Measurements from ENCODE around the gene FGF23. TPM values are rescaled to one million over a fixed set of nuclear protein-coding genes. Genes with fewer than 3 reads are reported as not detected.

FGF23 gene
- polyA plus RNA-seq, 3 donors, result not detected

DNA sequence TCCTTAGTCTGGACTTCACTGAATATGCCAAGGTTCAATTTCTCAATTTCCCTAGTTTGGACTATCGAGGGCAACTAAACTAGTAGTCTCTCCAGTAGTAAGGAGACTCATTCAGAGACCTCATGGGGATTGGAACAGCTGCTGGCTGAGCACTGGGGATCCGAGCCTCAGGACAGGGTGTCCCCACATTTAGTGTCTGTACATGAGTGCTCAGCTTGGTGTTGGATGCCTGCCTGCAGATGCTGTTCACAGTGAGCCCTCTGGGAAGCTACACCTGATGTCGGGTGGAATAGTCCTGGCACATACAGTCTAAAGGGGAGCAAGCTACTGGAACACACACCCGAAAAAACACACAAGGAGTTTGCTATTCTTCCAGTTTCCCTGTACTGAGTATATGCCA, 820 bp upstream of the FGF23 start:
- Histone ChIP-seq H3K9ac (ENCODE audit: insufficient read depth, low read length, poor library complexity, severe bottlenecking) (no peak overlapping the region), H3K27ac (ENCODE audit: low read depth in 1 of 2, low read length in 2 of 2) (no peak overlapping the region), H3K4me1 (ENCODE audit: control insufficient read depth in 1 of 2, insufficient read depth in 2 of 2, low read length in 2 of 2) (no peaks in the 10 kb centered on the region), H3K36me3 (replicated peaks in 1 of 2; ENCODE audit: control insufficient read depth in 1 of 2, insufficient read depth in 2 of 2, low read length in 2 of 2) (no peaks in the 10 kb centered on the region), H3K4me3 (replicated peaks in 1 of 3; ENCODE audit: low read depth in 2 of 3, low read length in 3 of 3) (no peak overlapping the region), H3K27me3 (ENCODE audit: control insufficient read depth in 2 of 2, insufficient read depth in 2 of 2, low read length in 2 of 2) (peaks cover 11 to 19% of the 10 kb centered on the region in 2 donors), H2AFZ (ENCODE audit: insufficient read depth, low read depth, low read length, poor library complexity, severe bottlenecking) (no peak overlapping the region), H3K4me2 (replicated peaks; ENCODE audit: extremely low read depth, low read length, poor library complexity, severe bottlenecking) (no peak overlapping the region), H4K20me1 (ENCODE audit: insufficient read depth, low read length) (no peaks in the 10 kb centered on the region), H3K9me3 (replicated peaks in 1 of 2; ENCODE audit: control insufficient read depth in 1 of 2, insufficient read depth in 1 of 2, low read length in 2 of 2) (no peaks in the 10 kb centered on the region), H3K79me2 (ENCODE audit: insufficient read depth, low read length) (no peaks in the 10 kb centered on the region)
- Mint-ChIP-seq H3K9me3 (no peaks in the 10 kb centered on the region), H3K36me3 (no peaks in the 10 kb centered on the region), H3K27me3 (ENCODE audit: low read depth in 3 of 3) (peaks cover 5 to 23% (median 12%) of the 10 kb centered on the region in 3 donors), H3K4me1 (peaks cover 3% of the 10 kb centered on the region), H3K4me3 (no peak overlapping the region), H3K27ac (no peak overlapping the region)
- TF ChIP-seq, protein P1, sequence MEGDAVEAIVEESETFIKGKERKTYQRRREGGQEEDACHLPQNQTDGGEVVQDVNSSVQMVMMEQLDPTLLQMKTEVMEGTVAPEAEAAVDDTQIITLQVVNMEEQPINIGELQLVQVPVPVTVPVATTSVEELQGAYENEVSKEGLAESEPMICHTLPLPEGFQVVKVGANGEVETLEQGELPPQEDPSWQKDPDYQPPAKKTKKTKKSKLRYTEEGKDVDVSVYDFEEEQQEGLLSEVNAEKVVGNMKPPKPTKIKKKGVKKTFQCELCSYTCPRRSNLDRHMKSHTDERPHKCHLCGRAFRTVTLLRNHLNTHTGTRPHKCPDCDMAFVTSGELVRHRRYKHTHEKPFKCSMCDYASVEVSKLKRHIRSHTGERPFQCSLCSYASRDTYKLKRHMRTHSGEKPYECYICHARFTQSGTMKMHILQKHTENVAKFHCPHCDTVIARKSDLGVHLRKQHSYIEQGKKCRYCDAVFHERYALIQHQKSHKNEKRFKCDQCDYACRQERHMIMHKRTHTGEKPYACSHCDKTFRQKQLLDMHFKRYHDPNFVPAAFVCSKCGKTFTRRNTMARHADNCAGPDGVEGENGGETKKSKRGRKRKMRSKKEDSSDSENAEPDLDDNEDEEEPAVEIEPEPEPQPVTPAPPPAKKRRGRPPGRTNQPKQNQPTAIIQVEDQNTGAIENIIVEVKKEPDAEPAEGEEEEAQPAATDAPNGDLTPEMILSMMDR (IDR thresholded peaks at IDR 0.05), result no peak
- intact Hi-C loops (cut with micrococcal nuclease), result no loop called here
- WGBS (ENCODE audit: insufficient coverage), result 89% methylated on average over 2 of the region's 4 CpGs
- DNase-seq, result no peak

DNA sequence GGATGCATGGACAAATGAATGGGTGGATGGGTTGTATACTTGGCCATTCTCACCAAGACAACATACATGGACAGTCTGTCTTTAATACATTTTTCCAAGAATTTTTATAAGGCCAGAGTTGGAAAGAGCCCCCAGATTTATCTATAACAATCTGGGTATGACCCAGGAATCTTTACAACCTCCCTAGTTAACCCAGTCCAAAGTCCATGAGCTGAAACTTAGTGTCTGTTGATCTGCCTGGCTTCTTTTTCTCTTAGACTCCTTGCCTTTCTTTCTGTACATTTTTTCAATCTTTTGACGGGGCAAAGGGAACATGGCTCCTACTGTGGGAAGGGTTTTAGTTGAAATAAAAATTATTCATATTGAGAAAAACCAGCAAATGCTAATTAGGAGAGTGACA, 740 bp downstream of the FGF23 start:
- no peak for DNase-seq
- Histone ChIP-seq H3K9ac (ENCODE audit: insufficient read depth, low read length, poor library complexity, severe bottlenecking) (no peak overlapping the region), H2AFZ (ENCODE audit: insufficient read depth, low read depth, low read length, poor library complexity, severe bottlenecking) (no peak overlapping the region), H3K27ac (ENCODE audit: low read depth in 1 of 2, low read length in 2 of 2) (no peak overlapping the region), H3K4me2 (replicated peaks; ENCODE audit: extremely low read depth, low read length, poor library complexity, severe bottlenecking) (no peak overlapping the region), H3K9me3 (replicated peaks in 1 of 2; ENCODE audit: control insufficient read depth in 1 of 2, insufficient read depth in 1 of 2, low read length in 2 of 2) (no peaks in the 10 kb centered on the region), H3K4me3 (replicated peaks in 1 of 3; ENCODE audit: low read depth in 2 of 3, low read length in 3 of 3) (no peak overlapping the region), H4K20me1 (ENCODE audit: insufficient read depth, low read length) (no peaks in the 10 kb centered on the region), H3K36me3 (replicated peaks in 1 of 2; ENCODE audit: control insufficient read depth in 1 of 2, insufficient read depth in 2 of 2, low read length in 2 of 2) (no peaks in the 10 kb centered on the region), H3K4me1 (ENCODE audit: control insufficient read depth in 1 of 2, insufficient read depth in 2 of 2, low read length in 2 of 2) (no peaks in the 10 kb centered on the region), H3K79me2 (ENCODE audit: insufficient read depth, low read length) (no peaks in the 10 kb centered on the region), H3K27me3 (ENCODE audit: control insufficient read depth in 2 of 2, insufficient read depth in 2 of 2, low read length in 2 of 2) (peaks cover 11 to 21% of the 10 kb centered on the region in 2 donors)
- intact Hi-C loops (cut with micrococcal nuclease), result no loop called here
- Mint-ChIP-seq H3K27me3 (ENCODE audit: low read depth in 3 of 3) (peaks cover 5 to 27% (median 16%) of the 10 kb centered on the region in 3 donors), H3K4me3 (no peak overlapping the region), H3K9me3 (no peaks in the 10 kb centered on the region), H3K4me1 (peaks cover 3% of the 10 kb centered on the region), H3K36me3 (no peaks in the 10 kb centered on the region), H3K27ac (no peak overlapping the region)
- TF ChIP-seq, protein P1 (IDR thresholded peaks at IDR 0.05), result no peak
- no CpG with 5 or more reads among the region's 1 CpG for WGBS (ENCODE audit: insufficient coverage)
